ENCODE measurements around the gene TMED6. TPM values are rescaled to one million over a fixed set of nuclear protein-coding genes. Genes with fewer than 3 reads are reported as not detected.

TMED6 gene
- total RNA-seq, 2 experiments from 2014 or later = 1.5 to 2.1 TPM

DNA sequence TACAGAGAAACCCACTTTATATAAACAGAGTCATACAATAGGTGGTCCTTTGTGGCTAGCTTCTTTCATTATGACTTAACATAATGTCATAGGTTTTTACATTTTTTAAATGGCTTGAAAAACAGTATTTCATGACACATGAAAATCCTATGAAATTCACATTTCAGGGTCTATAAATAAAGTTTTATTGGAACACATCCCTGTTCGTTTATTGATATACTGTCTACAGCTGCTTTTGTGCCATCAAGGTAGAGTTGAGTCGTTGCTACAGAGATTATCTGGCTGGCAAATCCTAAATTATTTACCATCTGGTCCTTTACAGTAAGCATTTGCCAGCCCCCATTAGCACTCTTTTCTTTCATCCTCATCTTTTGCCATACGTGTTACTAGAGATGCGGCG lies 38.1 kb downstream of the TMED6 start:
- Mint-ChIP-seq H3K27ac (peak overlapping the region; percentile 58), H3K4me1 (ENCODE audit: low read depth) (peaks cover 34% of the 10 kb centered on the region), H3K4me3 (peak overlapping the region; percentile 89), H3K36me3 (ENCODE audit: low read depth) (peaks cover 49% of the 10 kb centered on the region), H3K27me3 (no peaks in the 10 kb centered on the region), H3K9me3 (no peaks in the 10 kb centered on the region)
- ATAC-seq (ENCODE audit: poor library complexity) = no peak
- H3K9me3 ChIP-seq (ENCODE audit: control insufficient read depth in 1 of 2, insufficient read depth in 1 of 2, low read length in 2 of 2) = no peaks in the 10 kb centered on the region
- H3K4me1 ChIP-seq (ENCODE audit: insufficient read depth, low read length) = peaks cover 38% of the 10 kb centered on the region
- no peak for TF ChIP-seq CTCF (IDR thresholded peaks at IDR 0.05)
- CTCF ChIA-PET = no interaction called here
- intact Hi-C loops (cut with DNase I, micrococcal nuclease) = loop anchor here in 1 of 2 experiments (1.0 to 5.0 kb wide), 2 partner anchors 12 to 114 kb away; no protein-coding TSS in a partner anchor
- H3K27me3 ChIP-seq (ENCODE audit: control insufficient read depth in 1 of 2, insufficient read depth in 2 of 2, low read length in 2 of 2) = no peaks in the 10 kb centered on the region
- peaks cover 46% of the 10 kb centered on the region for H3K36me3 ChIP-seq (ENCODE audit: insufficient read depth, low read length)
- no peak for DNase-seq
- no peak overlapping the region for H3K4me3 ChIP-seq (ENCODE audit: low read length)
- POLR2A ChIA-PET = interaction anchor here (1.4 to 2.0 kb wide), 2 partner anchors 15 to 17 kb away, joined by 4 to 6 read pairs; partner anchors contain the start of gene PDF
- H3K27ac ChIP-seq (ENCODE audit: low read depth in 1 of 2, low read length in 2 of 2) = peak overlapping the region in 1 of 2 donors; percentile 7

DNA sequence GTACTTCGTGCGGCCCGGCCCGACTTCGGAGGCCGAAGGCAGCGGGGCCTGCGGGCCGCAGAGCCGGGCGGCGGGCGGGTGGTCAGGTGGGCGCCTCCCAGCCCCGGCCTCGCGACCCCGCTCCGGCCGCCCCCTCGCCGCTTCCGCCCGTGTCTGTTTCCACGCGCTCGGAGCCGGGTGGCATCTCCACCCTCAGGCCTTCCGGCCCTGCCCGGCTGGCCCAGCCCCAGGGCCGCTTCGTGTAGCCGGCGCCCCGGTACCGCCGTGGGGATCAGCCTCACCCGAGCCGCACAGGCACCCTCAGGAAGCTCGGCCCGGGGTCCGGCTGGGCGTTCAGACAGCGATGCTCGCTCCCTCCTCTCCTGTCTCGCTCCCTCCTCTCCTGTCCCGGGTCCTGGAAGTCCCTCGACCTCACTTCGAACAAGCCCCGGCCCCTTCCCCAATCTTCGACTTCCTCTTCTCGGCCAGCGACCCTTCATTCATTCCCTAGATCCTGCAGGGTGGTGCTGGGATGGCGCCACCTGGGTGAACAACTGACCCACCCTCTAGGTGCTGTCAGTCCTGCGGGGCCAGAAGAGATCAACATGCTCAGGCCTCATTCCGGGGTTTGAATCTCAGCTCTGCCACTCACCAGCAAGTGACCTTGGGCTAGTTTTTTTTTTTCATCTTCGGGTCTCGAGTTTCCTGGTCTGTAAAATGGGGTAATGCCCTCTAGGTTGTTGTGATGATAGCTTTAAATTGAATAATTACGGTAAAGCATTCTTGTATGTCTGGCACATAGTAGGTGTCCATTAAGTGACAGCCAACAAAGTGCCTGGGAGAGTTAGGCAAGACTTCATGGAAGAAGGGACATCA lies 39.8 kb downstream of the TMED6 start:
- ChIA-PET POLR2A (interaction anchor here (0.7 to 2.0 kb wide), 4 partner anchors 18 to 30 kb away, joined by 3 to 6 read pairs (median 3); partner anchors contain the start of genes COG8 and PDF), CTCF (interaction anchor here (0.8 to 1.4 kb wide), 3 partner anchors 25 to 28 kb away, joined by 3 to 4 read pairs (median 3); partner anchors contain the start of gene NIP7)
- Mint-ChIP-seq H3K27ac (peak overlapping the region; percentile 92), H3K4me3 (peak overlapping the region; percentile 99), H3K36me3 (ENCODE audit: low read depth) (peaks cover 36% of the 10 kb centered on the region), H3K4me1 (ENCODE audit: low read depth) (peaks cover 34% of the 10 kb centered on the region), H3K27me3 (no peaks in the 10 kb centered on the region), H3K9me3 (no peaks in the 10 kb centered on the region)
- no peaks in the 10 kb centered on the region for H3K27me3 ChIP-seq (ENCODE audit: control insufficient read depth in 1 of 2, insufficient read depth in 2 of 2, low read length in 2 of 2)
- H3K27ac ChIP-seq (ENCODE audit: low read depth in 1 of 2, low read length in 2 of 2) = peak overlapping the region; percentile 14 to 67
- intact Hi-C loops (cut with DNase I, micrococcal nuclease) = loop anchor here (1.0 to 5.0 kb wide), 6 partner anchors 19 to 451 kb away; partner anchors contain the start of genes COG8 (in 2 of the 2), NIP7 (in 2 of the 2), PDF (in 1 of the 2) and WWP2 (in 1 of the 2)
- H3K9me3 ChIP-seq (ENCODE audit: control insufficient read depth in 1 of 2, insufficient read depth in 1 of 2, low read length in 2 of 2) = no peaks in the 10 kb centered on the region
- H3K4me3 ChIP-seq (ENCODE audit: low read length) = peak overlapping the region; percentile 64
- DNase-seq (peak in 8 of 14 experiments; percentile 21 to 66 (median 46)), ATAC-seq (ENCODE audit: poor library complexity) (peak; percentile 17)
- H3K4me1 ChIP-seq (ENCODE audit: insufficient read depth, low read length) = peaks cover 38% of the 10 kb centered on the region
- TF ChIP-seq CTCF (IDR thresholded peaks at IDR 0.05) = no peak
- peaks cover 31% of the 10 kb centered on the region for H3K36me3 ChIP-seq (ENCODE audit: insufficient read depth, low read length)

- intact Hi-C loops (cut with DNase I, micrococcal nuclease) = loop anchor here (1.0 to 5.0 kb wide), 6 partner anchors 19 to 452 kb away; partner anchors contain the start of genes COG8 (in 2 of the 2), NIP7 (in 2 of the 2), PDF (in 1 of the 2) and WWP2 (in 1 of the 2)
- Histone ChIP-seq H3K9me3 (ENCODE audit: control insufficient read depth in 1 of 2, insufficient read depth in 1 of 2, low read length in 2 of 2) (no peaks in the 10 kb centered on the region), H3K4me3 (ENCODE audit: low read length) (peak within 1 kb of the TSS; percentile 64), H3K4me1 (ENCODE audit: insufficient read depth, low read length) (peaks cover 38% of the 10 kb centered on the region), H3K27me3 (ENCODE audit: control insufficient read depth in 1 of 2, insufficient read depth in 2 of 2, low read length in 2 of 2) (no peaks in the 10 kb centered on the region), H3K36me3 (ENCODE audit: insufficient read depth, low read length) (peaks cover 22% of the 10 kb centered on the region), H3K27ac (ENCODE audit: low read depth in 1 of 2, low read length in 2 of 2) (peak within 1 kb of the TSS; percentile 66 to 75)
- DNase-seq (peak; percentile 96 to 99 (median 97)), ATAC-seq (ENCODE audit: poor library complexity) (peak; percentile 97)
- ChIA-PET POLR2A (interaction anchor here (1.0 to 1.7 kb wide), 4 partner anchors 19 to 122 kb away, joined by 3 to 6 read pairs (median 4); partner anchors contain the start of genes COG8, NIP7 and PDF), CTCF (interaction anchor here (1.4 kb wide), 1 partner anchor 26 kb away, joined by 4 read pairs; no protein-coding TSS in a partner anchor)
- peak within 1 kb of the TSS; percentile 92 for H3K27ac Mint-ChIP-seq
- peak; percentile 70 for TF ChIP-seq CTCF (IDR thresholded peaks at IDR 0.05)
- H3K36me3 Mint-ChIP-seq (ENCODE audit: low read depth) = peaks cover 28% of the 10 kb centered on the region
- H3K4me3 Mint-ChIP-seq = peak within 1 kb of the TSS; percentile 99
- H3K27me3 Mint-ChIP-seq = no peaks in the 10 kb centered on the region
- peaks cover 34% of the 10 kb centered on the region for H3K4me1 Mint-ChIP-seq (ENCODE audit: low read depth)
- no peaks in the 10 kb centered on the region for H3K9me3 Mint-ChIP-seq
Measured at GRCh38 chr16:69310653-69311532, 40.7 kb downstream of the TMED6 start, which contains the start of gene VPS4A. TSS of gene VPS4A (plus strand) at chr16:69311350. CDS start at chr16:69311512, 162 bp downstream.
